VCaP (cell line): ENCODE measurements around the gene GDA.

Source experiments
- H3K27ac ChIP-seq: fragments of 450-650 bp; 2 replicates; pipeline ENCODE4 v1.5.1; 2017
- CTCF ChIP-seq: fragments of 450-650 bp; conservative IDR thresholded peaks from 2 replicates; pipeline ENCODE4 v1.5.1; 2017; ENCODE audit warnings: mild to moderate bottlenecking, moderate library complexity

GDA gene

GRCh38 chr9:72165326-72165725 lies 16.1 kb downstream of the GDA start:
- no peak overlapping the region for H3K27ac ChIP-seq

GRCh38 chr9:72165821-72166547 lies 16.7 kb downstream of the GDA start:
- TF ChIP-seq CTCF: no peak
- H3K27ac ChIP-seq: no peak overlapping the region

More at GRCh38 chr9:72165326-72165725, 16.1 kb downstream of the GDA start:
- no peak for TF ChIP-seq CTCF

- no peak for TF ChIP-seq CTCF
- no peak overlapping the region for H3K27ac ChIP-seq
These were observed 18.8 kb downstream of the GDA start for GRCh38 chr9:72168075-72168474.

- TF ChIP-seq CTCF: no peak
- H3K27ac ChIP-seq: no peak overlapping the region
These were observed 19.9 kb downstream of the GDA start for GRCh38 chr9:72169178-72169577.

GRCh38 chr9:72173080-72173479 lies 23.8 kb downstream of the GDA start:
- no peak overlapping the region for H3K27ac ChIP-seq
- TF ChIP-seq CTCF: no peak

- no peak overlapping the region for H3K27ac ChIP-seq
- no peak for TF ChIP-seq CTCF
These were observed 36.3 kb downstream of the GDA start for GRCh38 chr9:72185561-72185960.

GRCh38 chr9:72187121-72187695 lies 38.0 kb downstream of the GDA start:
- TF ChIP-seq CTCF: no peak
- no peak overlapping the region for H3K27ac ChIP-seq
